Endothelial cell of umbilical vein (primary cell): ENCODE results near the gene OVOL1.

Experiments
- EZH2 ChIP-seq: IDR thresholded peaks from 2 replicates; pipeline ENCODE4 v1.6.1; 2012; ENCODE audit warnings: borderline replicate concordance, low read depth, mild to moderate bottlenecking, moderate library complexity, low read length, inconsistent platforms; ENCODE audit not compliant: severe bottlenecking
- FOS ChIP-seq: IDR thresholded peaks from 2 replicates; pipeline ENCODE4 v1.6.1; 2011; ENCODE audit warnings: mild to moderate bottlenecking, low read length, moderate library complexity, borderline replicate concordance; ENCODE audit not compliant: insufficient read depth
- GATA2 ChIP-seq: IDR thresholded peaks from 2 replicates; pipeline ENCODE4 v1.7.0; 2011; ENCODE audit warnings: low read depth, mild to moderate bottlenecking, moderate library complexity, mixed read lengths, low read length; ENCODE audit not compliant: insufficient read length, insufficient read depth
- MAX ChIP-seq: IDR thresholded peaks from 2 replicates; pipeline ENCODE4 v1.6.1; 2011; ENCODE audit not compliant: insufficient read depth, insufficient read length
- MYC ChIP-seq: IDR thresholded peaks from one replicate; pipeline ENCODE4 v1.6.1; 2011; ENCODE audit warnings: mild to moderate bottlenecking, low read depth, low read length
- POLR2A ChIP-seq: IDR thresholded peaks from 2 replicates; pipeline ENCODE4 v1.6.1; 2012; ENCODE audit warnings: low read depth, mild to moderate bottlenecking, control low read depth, low read length
- POLR2AphosphoS5 ChIP-seq: IDR thresholded peaks from 2 replicates; pipeline ENCODE4 v1.6.1; 2012; ENCODE audit warnings: low read depth, mild to moderate bottlenecking, control low read depth, low read length, moderate library complexity; ENCODE audit not compliant: insufficient read depth
- TF ChIP-seq, protein P1 (sequence below), 2 donors: IDR thresholded peaks; 1 replicate in 1 of 2; 2 replicates in 1 of 2; pipeline ENCODE4 v1.5.1; 2011; ENCODE audit warnings: low read length in 2 of 2, mild to moderate bottlenecking in 2 of 2, moderate library complexity in 2 of 2, control low read depth in 1 of 2, inconsistent platforms in 1 of 2, low read depth in 1 of 2; ENCODE audit not compliant: insufficient read depth in 1 of 2; ENCODE audit errors: extremely low read depth in 1 of 2

DNA sequence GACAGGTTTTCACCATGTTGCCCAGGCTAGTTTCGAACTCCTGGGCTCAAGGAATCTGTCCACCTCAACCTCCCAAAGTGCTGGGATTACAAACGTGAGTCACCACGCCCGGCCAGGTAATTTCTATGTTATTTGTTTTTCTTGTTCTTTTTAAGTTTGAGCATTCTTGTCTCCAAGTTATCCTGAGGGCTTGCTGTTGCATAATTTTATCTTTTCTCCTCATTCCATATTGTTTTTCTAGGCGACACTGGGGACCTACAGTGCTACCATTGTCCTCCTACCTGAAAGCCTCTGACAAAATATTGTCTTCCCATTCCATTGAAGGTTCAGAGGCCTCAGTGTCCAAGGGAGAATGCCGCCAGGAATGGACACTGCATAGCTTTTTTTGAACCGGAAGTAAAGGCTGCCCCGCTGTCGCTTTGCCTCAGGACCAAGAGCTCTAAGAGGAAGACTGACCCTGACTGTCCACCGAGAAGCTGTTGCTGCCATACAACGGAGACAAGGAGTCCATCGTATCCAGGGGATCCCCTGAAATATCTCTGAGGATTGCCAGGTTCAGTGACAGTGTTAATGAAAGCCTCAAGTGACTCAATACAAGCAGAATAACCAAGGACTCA, 15.8 kb upstream of the OVOL1 start:
- TF ChIP-seq, protein P1, sequence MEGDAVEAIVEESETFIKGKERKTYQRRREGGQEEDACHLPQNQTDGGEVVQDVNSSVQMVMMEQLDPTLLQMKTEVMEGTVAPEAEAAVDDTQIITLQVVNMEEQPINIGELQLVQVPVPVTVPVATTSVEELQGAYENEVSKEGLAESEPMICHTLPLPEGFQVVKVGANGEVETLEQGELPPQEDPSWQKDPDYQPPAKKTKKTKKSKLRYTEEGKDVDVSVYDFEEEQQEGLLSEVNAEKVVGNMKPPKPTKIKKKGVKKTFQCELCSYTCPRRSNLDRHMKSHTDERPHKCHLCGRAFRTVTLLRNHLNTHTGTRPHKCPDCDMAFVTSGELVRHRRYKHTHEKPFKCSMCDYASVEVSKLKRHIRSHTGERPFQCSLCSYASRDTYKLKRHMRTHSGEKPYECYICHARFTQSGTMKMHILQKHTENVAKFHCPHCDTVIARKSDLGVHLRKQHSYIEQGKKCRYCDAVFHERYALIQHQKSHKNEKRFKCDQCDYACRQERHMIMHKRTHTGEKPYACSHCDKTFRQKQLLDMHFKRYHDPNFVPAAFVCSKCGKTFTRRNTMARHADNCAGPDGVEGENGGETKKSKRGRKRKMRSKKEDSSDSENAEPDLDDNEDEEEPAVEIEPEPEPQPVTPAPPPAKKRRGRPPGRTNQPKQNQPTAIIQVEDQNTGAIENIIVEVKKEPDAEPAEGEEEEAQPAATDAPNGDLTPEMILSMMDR (IDR thresholded peaks at IDR 0.05; ENCODE audit: extremely low read depth in 1 of 2, insufficient read depth in 1 of 2, low read depth in 1 of 2, low read length in 2 of 2), result no peak
- TF ChIP-seq POLR2A (no peak), POLR2AphosphoS5 (no peak), FOS (no peak), EZH2 (no peak), MAX (no peak), GATA2 (no peak), MYC (no peak)
